Omental fat pad (tissue), 4 donors: Measurements from ENCODE around the gene FSTL4. TPM values are rescaled to one million over a fixed set of nuclear protein-coding genes. Genes with fewer than 3 reads are reported as not detected.

Source experiments
- ATAC-seq: fragments of 150-250 bp; one replicate; pipeline ENCODE4 v1.9.1; 2016; ENCODE audit warnings: mild to moderate bottlenecking, moderate library complexity; ENCODE audit not compliant: low FRiP score
- DNase-seq: peaks from one replicate; pipeline ENCODE4 v3.0.0-alpha.2; 2019; ENCODE audit warnings: low spot score
- total RNA-seq, 4 donors: library from RNA; depleted of rRNA; stranded (reverse); fragments of >200 nt; gene quantifications; one replicate each; pipeline ENCODE4 v1.1.0, GENCODE V29; 2016
- TF ChIP-seq, protein P1 (sequence below), 3 donors: fragments of 450-650 bp; IDR thresholded peaks; one replicate each; pipeline ENCODE4 v1.5.1; 2016 to 2017; ENCODE audit warnings: antibody characterized with exemption in 3 of 3, mild to moderate bottlenecking in 3 of 3, moderate library complexity in 2 of 3

FSTL4 gene
- total RNA-seq, 4 donors from 2014 or later: 0.32 TPM; not detected in 3

DNA sequence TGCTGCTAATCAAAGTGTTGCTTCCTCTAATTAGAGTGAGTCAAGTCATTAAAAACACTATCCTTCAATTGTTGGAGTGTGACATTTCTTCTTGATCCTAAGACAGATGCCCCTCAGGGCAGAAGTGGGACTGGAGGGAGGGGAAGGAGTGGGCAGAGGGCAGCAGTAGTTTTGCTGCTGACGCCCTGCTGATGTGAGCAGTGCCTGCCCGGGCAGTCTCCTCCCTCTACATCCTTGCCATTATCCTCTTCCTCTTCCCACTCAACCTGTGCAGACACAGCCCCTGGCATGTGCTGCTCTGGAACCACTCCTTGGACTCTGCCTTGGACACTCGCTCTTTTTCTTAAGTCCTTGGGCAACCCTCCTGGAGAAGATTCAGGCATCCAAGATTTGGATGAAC, 328.0 kb downstream of the FSTL4 start:
- no peak for DNase-seq
- TF ChIP-seq, protein P1, sequence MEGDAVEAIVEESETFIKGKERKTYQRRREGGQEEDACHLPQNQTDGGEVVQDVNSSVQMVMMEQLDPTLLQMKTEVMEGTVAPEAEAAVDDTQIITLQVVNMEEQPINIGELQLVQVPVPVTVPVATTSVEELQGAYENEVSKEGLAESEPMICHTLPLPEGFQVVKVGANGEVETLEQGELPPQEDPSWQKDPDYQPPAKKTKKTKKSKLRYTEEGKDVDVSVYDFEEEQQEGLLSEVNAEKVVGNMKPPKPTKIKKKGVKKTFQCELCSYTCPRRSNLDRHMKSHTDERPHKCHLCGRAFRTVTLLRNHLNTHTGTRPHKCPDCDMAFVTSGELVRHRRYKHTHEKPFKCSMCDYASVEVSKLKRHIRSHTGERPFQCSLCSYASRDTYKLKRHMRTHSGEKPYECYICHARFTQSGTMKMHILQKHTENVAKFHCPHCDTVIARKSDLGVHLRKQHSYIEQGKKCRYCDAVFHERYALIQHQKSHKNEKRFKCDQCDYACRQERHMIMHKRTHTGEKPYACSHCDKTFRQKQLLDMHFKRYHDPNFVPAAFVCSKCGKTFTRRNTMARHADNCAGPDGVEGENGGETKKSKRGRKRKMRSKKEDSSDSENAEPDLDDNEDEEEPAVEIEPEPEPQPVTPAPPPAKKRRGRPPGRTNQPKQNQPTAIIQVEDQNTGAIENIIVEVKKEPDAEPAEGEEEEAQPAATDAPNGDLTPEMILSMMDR (IDR thresholded peaks at IDR 0.05): no peak
- no peak for ATAC-seq

DNA sequence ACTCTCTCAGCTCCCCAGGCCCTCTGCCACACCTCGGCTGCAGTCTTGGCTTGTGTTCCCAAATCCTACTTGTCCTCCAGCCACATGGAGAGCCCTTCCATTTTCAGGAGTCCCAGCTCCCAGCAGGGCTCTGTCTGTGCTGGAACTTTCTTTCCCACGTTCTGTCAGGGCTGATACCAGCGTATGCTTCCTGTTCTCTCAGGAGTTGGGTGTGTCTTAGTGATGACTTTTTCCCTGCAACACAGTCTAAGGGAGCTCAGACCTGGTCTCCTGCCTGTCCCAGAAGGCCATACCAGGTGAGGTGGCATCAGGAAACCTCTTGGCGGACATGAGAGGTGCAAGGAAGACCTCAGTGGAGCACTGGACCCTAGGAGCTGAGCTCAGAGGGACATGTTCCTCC, 334.0 kb downstream of the FSTL4 start:
- TF ChIP-seq, protein P1 (IDR thresholded peaks at IDR 0.05): no peak
- DNase-seq (no peak), ATAC-seq (no peak)

DNA sequence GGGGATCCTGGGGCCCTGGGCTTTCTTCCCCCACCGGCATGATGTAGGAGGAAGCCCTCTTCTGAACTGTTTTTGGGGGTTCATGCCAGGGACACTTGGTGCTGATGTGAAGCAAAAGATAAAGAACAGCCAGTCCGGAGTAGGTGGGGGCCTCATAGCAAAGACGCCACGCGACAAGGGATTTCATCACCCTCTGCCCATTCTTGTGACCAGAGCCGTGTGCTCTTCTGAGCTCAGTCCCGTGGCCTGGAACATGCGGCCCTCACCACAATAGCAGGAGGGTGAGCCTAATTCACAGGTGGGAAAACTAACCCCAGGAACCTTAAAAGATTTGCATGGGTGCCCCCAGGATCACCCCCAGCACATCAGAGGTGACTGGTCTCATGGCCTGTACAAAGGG, 334.6 kb downstream of the FSTL4 start:
- DNase-seq: no peak
- TF ChIP-seq, protein P1 (IDR thresholded peaks at IDR 0.05): no peak
- ATAC-seq: no peak

DNA sequence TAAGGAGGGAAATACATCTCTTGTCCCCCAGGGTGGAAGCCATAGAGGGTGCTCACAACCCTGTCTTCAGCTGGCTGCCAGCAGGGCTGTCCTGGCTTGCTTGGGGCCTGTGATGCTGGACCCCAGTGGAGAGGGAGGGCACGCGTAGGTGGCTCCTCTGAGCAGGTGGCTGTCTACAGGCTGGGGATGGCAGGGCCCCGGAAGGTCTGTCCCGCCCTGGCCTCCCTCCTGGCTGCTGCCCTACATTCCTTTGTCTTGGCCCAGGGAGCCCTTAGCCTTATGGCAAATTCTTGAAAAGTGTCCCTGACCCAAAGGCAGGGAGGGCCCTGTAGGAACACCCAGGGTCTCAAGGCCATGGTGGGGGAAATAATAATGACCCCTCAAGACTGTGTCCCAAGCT, 336.2 kb downstream of the FSTL4 start:
- DNase-seq (no peak), ATAC-seq (no peak)
- TF ChIP-seq, protein P1 (IDR thresholded peaks at IDR 0.05): no peak

DNA sequence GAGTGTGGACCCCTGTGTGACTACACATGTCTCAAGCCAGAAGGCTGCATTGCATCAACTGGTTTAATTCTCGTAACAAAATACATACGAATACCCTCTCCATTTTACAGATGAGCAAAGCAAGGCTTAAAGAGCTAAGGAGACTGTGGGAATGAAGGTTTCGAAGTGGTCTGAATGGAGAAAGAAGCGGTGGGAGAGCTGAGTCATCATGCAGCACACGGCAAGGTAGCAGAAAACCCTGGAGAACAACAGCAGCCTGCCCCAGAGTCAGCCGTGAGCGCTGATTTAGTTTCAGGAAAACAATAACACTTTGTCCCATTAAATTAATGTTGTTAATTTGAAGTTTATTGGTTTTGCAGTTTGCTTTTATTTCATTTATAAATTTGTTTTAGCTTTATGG, 336.7 kb downstream of the FSTL4 start:
- ATAC-seq: no peak
- DNase-seq: no peak
- TF ChIP-seq, protein P1 (IDR thresholded peaks at IDR 0.05): no peak

DNA sequence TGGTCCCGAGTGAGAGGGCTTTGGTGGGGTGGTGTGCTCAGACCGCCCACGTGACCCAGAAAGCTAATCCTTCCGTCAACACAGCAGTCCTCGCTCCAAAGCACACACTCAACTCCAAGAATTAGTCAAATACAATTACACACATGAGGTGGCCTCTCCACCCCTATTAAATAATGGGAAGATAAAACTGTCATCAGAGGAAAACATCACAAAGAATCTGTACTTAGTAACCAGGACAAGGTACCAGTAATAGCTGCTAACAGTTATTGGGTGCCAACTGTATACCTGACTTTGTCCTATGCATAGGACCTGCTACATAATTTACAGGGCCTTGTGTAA, 337.8 kb downstream of the FSTL4 start:
- no peak for ATAC-seq
- no peak for DNase-seq
- TF ChIP-seq, protein P1 (IDR thresholded peaks at IDR 0.05): no peak

DNA sequence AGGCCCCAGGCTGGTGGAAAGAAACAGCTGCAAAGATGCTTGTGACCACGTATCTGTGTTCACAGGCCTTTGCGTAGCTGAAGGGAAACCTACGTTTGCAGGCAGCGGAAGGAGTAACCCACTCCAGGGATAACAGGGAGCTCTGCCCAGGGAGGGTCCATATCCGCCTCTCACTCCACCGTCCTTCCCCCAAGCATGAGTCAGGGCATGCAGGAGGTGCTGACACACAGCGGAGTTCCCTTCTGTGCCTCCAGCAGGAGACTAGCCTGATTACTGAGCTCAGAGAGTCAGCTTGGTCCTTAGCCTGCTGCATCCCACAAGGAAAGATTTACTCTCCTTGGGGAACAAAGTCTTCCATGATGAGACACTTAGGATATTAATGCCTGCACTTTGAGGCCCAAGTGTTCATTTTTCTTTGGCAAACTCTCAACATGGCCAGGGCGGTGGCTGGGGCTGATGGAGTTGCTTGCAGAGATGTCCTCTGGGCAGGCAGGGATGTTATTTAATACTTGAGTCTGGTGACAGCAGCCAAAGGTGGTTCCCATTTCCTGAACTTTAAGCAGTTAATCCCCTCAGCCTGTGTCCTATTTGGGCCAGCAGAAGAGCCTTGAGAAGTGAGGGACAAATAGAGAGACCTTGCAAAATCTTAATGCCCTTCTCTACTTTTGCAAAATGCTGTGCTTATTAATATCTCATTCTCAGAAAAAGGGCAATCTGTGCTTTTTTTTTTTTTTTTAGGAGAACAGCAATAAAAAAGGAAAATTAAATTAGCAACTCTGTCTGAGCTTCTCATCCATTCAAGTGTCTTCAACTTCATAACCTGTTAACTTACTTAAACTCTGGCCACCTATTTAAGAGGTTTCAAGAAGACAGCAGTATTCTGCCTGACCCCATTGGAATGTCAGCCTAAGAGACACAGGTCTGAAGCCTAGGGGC, 338.4 kb downstream of the FSTL4 start:
- TF ChIP-seq, protein P1 (IDR thresholded peaks at IDR 0.05): no peak
- ATAC-seq (peak; percentile 50), DNase-seq (no peak)
